OCI-LY1 (cell line): ENCODE results near the gene GPRIN3.

Source experiments
- CTCF ChIP-seq: fragments of 200-600 bp; sonication (generic), shearing (Covaris generic); IDR thresholded peaks from 2 replicates; pipeline ENCODE4 v1.5.1; 2017; ENCODE audit warnings: mild to moderate bottlenecking, antibody characterized with exemption, low read length, moderate library complexity, mixed read lengths
- EZH2 ChIP-seq: fragments of 200-600 bp; sonication (generic), shearing (Covaris generic); IDR thresholded peaks from 2 replicates; pipeline ENCODE4 v1.8.0; 2017; ENCODE audit warnings: borderline replicate concordance, mixed run types, mild to moderate bottlenecking, antibody characterized with exemption, low read length, moderate library complexity, mixed read lengths

- TF ChIP-seq CTCF = no peak
- no peak for TF ChIP-seq EZH2
These were observed 9.3 kb upstream of the GPRIN3 start for GRCh38 chr4:89316931-89317366.
